H1 (cell line): ENCODE measurements around the gene TXNRD2. TPM values are rescaled to one million over a fixed set of nuclear protein-coding genes. Genes with fewer than 3 reads are reported as not detected.

Source experiments
- BCL11A ChIP-seq, 2 experiments: IDR thresholded peaks; one replicate each; pipeline ENCODE4 v1.6.1; 2011; ENCODE audit warnings: low read depth in 2 of 2, low read length in 2 of 2, mild to moderate bottlenecking in 2 of 2
- CBX5 ChIP-seq: fragments of 300-800, 300-1000 bp; sonication (generic); IDR thresholded peaks from 2 replicates; pipeline ENCODE4 v1.7.1; 2016; ENCODE audit warnings: antibody characterized with exemption, low read length, low read depth
- CEBPB ChIP-seq: IDR thresholded peaks from 2 replicates; pipeline ENCODE4 v1.6.1; 2012; ENCODE audit warnings: low read depth, low read length
- GTF2F1 ChIP-seq: IDR thresholded peaks from 2 replicates; pipeline ENCODE4 v1.6.1; 2012; ENCODE audit warnings: low read depth, low read length, improper control_type of control experiment, borderline replicate concordance
- HDAC6 ChIP-seq: IDR thresholded peaks from one replicate; pipeline ENCODE4 v1.7.1; 2012; ENCODE audit warnings: low read depth, mild to moderate bottlenecking, inconsistent platforms, low read length, moderate library complexity
- MAFK ChIP-seq: IDR thresholded peaks from 2 replicates; pipeline ENCODE4 v1.6.1; 2012; ENCODE audit warnings: low read depth, mild to moderate bottlenecking, improper control_type of control experiment, low read length
- PHF8 ChIP-seq: fragments of 200-600 bp; sonication (generic); conservative IDR thresholded peaks from 2 replicates; pipeline ENCODE4 v1.7.1; 2012; ENCODE audit warnings: low read depth, mild to moderate bottlenecking, inconsistent platforms, low read length, moderate library complexity
- POLR2A ChIP-seq, 2 experiments: IDR thresholded peaks; 1 replicate in 1 of 2; 2 replicates in 1 of 2; pipeline ENCODE4 v1.6.1; 2011; ENCODE audit warnings: low read depth in 2 of 2, low read length in 2 of 2, mild to moderate bottlenecking in 2 of 2; ENCODE audit errors: control extremely low read depth in 1 of 2
- RAD21 ChIP-seq, 2 experiments: IDR thresholded peaks in 1 of 2; conservative IDR thresholded peaks in 1 of 2; 2 replicates each; pipeline ENCODE4 v1.6.1; 2011; ENCODE audit warnings: low read depth in 2 of 2, low read length in 2 of 2, improper control_type of control experiment in 1 of 2, inconsistent platforms in 1 of 2, mild to moderate bottlenecking in 1 of 2, moderate library complexity in 1 of 2
- RBBP5 ChIP-seq: IDR thresholded peaks from 2 replicates; pipeline ENCODE4 v1.7.1; 2012; ENCODE audit warnings: low read depth, mild to moderate bottlenecking, inconsistent platforms, low read length, moderate library complexity, borderline replicate concordance
- RNF2 ChIP-seq: fragments of 200-900, 300-1000 bp; sonication (generic); IDR thresholded peaks from 2 replicates; pipeline ENCODE4 v1.7.1; 2016; ENCODE audit warnings: borderline replicate concordance, low read depth, mild to moderate bottlenecking, antibody characterized with exemption, low read length; ENCODE audit not compliant: poor library complexity, severe bottlenecking; ENCODE audit errors: missing control alignments
- SIRT6 ChIP-seq: IDR thresholded peaks from one replicate; pipeline ENCODE4 v1.7.1; 2012; ENCODE audit warnings: low read length, inconsistent platforms
- SP1 ChIP-seq: IDR thresholded peaks from 2 replicates; pipeline ENCODE4 v1.6.1; 2011; ENCODE audit warnings: low read depth, low read length
- SP2 ChIP-seq: IDR thresholded peaks from 2 replicates; pipeline ENCODE4 v1.6.1; 2012; ENCODE audit warnings: mild to moderate bottlenecking, low read length, inconsistent platforms
- TAF1 ChIP-seq: IDR thresholded peaks from 2 replicates; pipeline ENCODE4 v1.6.1; 2011; ENCODE audit warnings: mild to moderate bottlenecking, low read depth, low read length
- TEAD4 ChIP-seq: IDR thresholded peaks from 2 replicates; pipeline ENCODE4 v1.6.1; 2012; ENCODE audit warnings: low read depth, low read length, inconsistent platforms, mixed read lengths
- polyA plus RNA-seq, 7 experiments: library from polyadenylated mRNA; depleted of rRNA in 3 of 7; stranded (reverse) in 5 of 7; unstranded in 2 of 7; fragments of >200 nt in 5 of 7; fragments of 200-250 nt in 2 of 7; gene quantifications; 1 replicate in 5 of 7; 2 replicates in 1 of 7; 4 replicates in 1 of 7; pipeline versions ENCODE4 v1.2.1 to v1.2.3, GENCODE V29; 2011 to 2013; ENCODE audit warnings: missing spikeins in 2 of 7, mixed read lengths in 2 of 7
- total RNA-seq: library from RNA; stranded (reverse); fragmentation: NEBNext Ultra II Directional; extraction: Animal tissue kit (Norgen Biotek cat#: 25700); gene quantifications from 2 replicates; pipeline ENCODE4 v1.2.1, GENCODE V29; 2021
- TF ChIP-seq, protein P1 (sequence below): IDR thresholded peaks from 2 replicates; pipeline ENCODE4 v1.6.1; 2012; ENCODE audit warnings: low read length, inconsistent platforms

TXNRD2 gene
- total and polyA plus RNA-seq, 2 of the 8 experiments (the other 6 are each of a cell fraction or from before 2014, with no cell fraction given), result 14.8 to 21.9 TPM

DNA sequence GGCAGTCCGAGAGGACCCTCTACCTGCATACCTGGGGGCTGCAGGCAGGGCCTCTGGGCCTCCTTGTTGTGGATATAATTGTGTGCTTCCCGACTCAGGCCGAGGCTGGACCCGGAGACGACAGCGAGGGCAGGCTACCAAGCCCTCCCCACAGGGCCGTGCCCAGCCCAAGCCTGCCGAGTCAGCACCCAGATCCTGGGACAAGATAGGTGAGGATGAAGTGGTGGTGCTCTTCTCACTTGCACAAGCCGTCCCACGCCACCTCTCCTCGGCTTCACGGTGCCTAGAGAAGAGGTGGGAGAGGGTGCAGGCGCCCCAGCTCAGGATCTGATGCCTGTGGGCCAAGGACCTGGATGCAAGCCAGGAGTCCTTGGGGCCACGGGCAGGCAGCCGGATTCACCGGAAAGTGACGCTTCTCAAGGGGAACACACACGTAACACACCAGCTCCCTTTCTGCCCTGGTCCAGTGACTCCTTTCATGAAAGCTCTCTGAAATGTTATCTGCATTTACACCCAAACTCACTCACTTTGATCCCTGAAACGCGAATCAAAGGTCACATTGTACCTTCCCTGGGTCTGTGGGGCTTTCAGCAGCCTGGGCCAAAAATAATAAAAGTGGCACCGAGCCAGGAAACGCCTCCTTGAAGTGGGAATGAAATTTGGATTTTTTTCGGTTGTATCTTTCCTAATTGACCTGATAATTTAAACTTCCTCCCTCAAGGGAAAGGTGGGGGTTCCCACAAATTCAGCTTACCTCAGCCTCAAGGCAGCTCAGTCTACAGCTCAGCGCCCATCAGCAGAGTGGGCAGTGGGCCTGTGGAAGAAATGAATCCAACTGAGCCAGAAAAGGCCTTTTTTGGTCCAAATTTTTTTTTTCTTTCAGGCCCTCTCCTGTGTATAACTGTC, 85.9 kb downstream of the TXNRD2 start (continued):
- TF ChIP-seq TEAD4 (no peak), CBX5 (no peak), TAF1 (no peak), BCL11A (IDR thresholded peaks at IDR 0.05; ENCODE audit: low read depth in 2 of 2, low read length in 2 of 2) (no peak), SP2 (no peak), RAD21 (IDR thresholded peaks at IDR 0.05 in 1 of 2, conservative IDR thresholded peaks at IDR 0.05 in 1 of 2; ENCODE audit: low read depth in 2 of 2, low read length in 2 of 2) (peak in 1 of 2 experiments; percentile 27; a peak in 2 of 4 replicates), MAFK (peak; percentile 65; the same call in 1 of the 2 replicates), RBBP5 (no peak), RNF2 (no peak), CEBPB (no peak), HDAC6 (no peak), SP1 (no peak), PHF8 (no peak), POLR2A (IDR thresholded peaks at IDR 0.05; ENCODE audit: control extremely low read depth in 1 of 2, low read depth in 2 of 2, low read length in 2 of 2) (peak in 1 of 2 experiments; percentile 15; a peak in 1 of 3 replicates), SIRT6 (no peak), GTF2F1 (no peak)
- TF ChIP-seq, protein P1, sequence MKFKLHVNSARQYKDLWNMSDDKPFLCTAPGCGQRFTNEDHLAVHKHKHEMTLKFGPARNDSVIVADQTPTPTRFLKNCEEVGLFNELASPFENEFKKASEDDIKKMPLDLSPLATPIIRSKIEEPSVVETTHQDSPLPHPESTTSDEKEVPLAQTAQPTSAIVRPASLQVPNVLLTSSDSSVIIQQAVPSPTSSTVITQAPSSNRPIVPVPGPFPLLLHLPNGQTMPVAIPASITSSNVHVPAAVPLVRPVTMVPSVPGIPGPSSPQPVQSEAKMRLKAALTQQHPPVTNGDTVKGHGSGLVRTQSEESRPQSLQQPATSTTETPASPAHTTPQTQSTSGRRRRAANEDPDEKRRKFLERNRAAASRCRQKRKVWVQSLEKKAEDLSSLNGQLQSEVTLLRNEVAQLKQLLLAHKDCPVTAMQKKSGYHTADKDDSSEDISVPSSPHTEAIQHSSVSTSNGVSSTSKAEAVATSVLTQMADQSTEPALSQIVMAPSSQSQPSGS, result no peak
